K562 (cell line): ENCODE results near the gene MYO3B. TPM values are rescaled to one million over a fixed set of nuclear protein-coding genes. Genes with fewer than 3 reads are reported as not detected.

Experiments used
- ATAC-seq: fragments of 200-7000 bp; cut with Tn5 transposase; 3 replicates; pipeline ENCODE4 v1.9.1; 2020; ENCODE audit warnings: moderate library complexity
- BruUV-seq: library from RNA; stranded (reverse); fragments of 400-500 nt; replicated peaks from 2 replicates; lab custom pipeline; 2021; lab: Mats Ljungman, UMichigan
- CTCF ChIA-PET: fragments of 300-600 bp; formaldehyde crosslinking; extraction: SDS; loops from one replicate; lab custom pipeline; 2021; ENCODE audit warnings: low intra/inter-chr PET ratio; lab: Yijun Ruan, JAX
- POLR2A ChIA-PET: fragments of 300-600, 350-650 bp; sonication (Branson Sonifier 250); formaldehyde crosslinking; extraction: SDS; loops from one replicate; lab custom pipeline; 2021; ENCODE audit warnings: antibody characterized with exemption, inconsistent platforms; lab: Yijun Ruan, JAX
- DNase-seq, 4 experiments: peaks; one replicate each; pipeline versions ENCODE4 v3.0.0 to v3.0.0-alpha.2; 2011 to 2018; ENCODE audit warnings: low spot score in 3 of 4, mixed read lengths in 3 of 4; ENCODE audit errors: extremely low read depth in 1 of 4
- FAIRE-seq: peaks from 2 replicates; lab custom pipeline; 2011; peaks lifted over from hg19 to GRCh38; lab: Jason Lieb, UNC
- H2AFZ ChIP-seq: 2 replicates; pipeline ENCODE4 v1.6.0; 2011; ENCODE audit warnings: low read depth, low read length, control low read depth, inconsistent platforms
- H3K27ac ChIP-seq: fragments of 200-600 bp; 3 replicates; pipeline ENCODE4 v1.8.0; 2011; ENCODE audit warnings: low read depth, mild to moderate bottlenecking, control low read depth, inconsistent platforms, low read length, moderate library complexity, mixed read lengths; ENCODE audit errors: extremely low read depth
- H3K27me3 ChIP-seq, 2 experiments: fragments of 300-600 bp in 1 of 2; 2 replicates in 1 of 2; 3 replicates in 1 of 2; pipeline versions ENCODE4 v1.6.0 to v1.8.0; 2011; ENCODE audit warnings: inconsistent platforms in 2 of 2, low read length in 2 of 2, mild to moderate bottlenecking in 1 of 2, mixed read lengths in 1 of 2, moderate library complexity in 1 of 2; ENCODE audit not compliant: control insufficient read depth in 2 of 2, insufficient read depth in 2 of 2
- H3K36me3 ChIP-seq: fragments of 300-600 bp; 3 replicates; pipeline ENCODE4 v1.8.0; 2011; ENCODE audit warnings: mild to moderate bottlenecking, low read length, inconsistent platforms; ENCODE audit not compliant: control insufficient read depth, insufficient read depth
- H3K4me1 ChIP-seq, 2 experiments: fragments of 200-600 bp in 1 of 2; replicated peaks in 1 of 2; 2 replicates in 1 of 2; 3 replicates in 1 of 2; pipeline versions ENCODE4 v1.5.1 to v1.8.0; 2011; ENCODE audit warnings: inconsistent platforms in 2 of 2, low read length in 2 of 2, mild to moderate bottlenecking in 1 of 2, mixed read lengths in 1 of 2, moderate library complexity in 1 of 2; ENCODE audit not compliant: control insufficient read depth in 2 of 2, insufficient read depth in 2 of 2
- H3K4me2 ChIP-seq: 2 replicates; pipeline ENCODE4 v1.6.1; 2011; ENCODE audit warnings: low read length, control low read depth, inconsistent platforms, mixed read lengths; ENCODE audit not compliant: insufficient read depth
- H3K4me3 ChIP-seq: fragments of 200-600 bp; sonication (generic), shearing (Covaris generic); 2 replicates; pipeline ENCODE4 v1.5.1; 2016; ENCODE audit warnings: control low read depth, inconsistent platforms
- H3K79me2 ChIP-seq: fragments of 200-600 bp; 3 replicates; pipeline ENCODE4 v1.8.0; 2011; ENCODE audit warnings: low read length, inconsistent platforms; ENCODE audit not compliant: control insufficient read depth, insufficient read depth
- H3K9ac ChIP-seq, 2 experiments: 2 replicates each; pipeline versions ENCODE4 v1.6.0 to v1.6.1; 2011; ENCODE audit warnings: low read depth in 2 of 2, low read length in 2 of 2, control low read depth in 1 of 2, inconsistent platforms in 1 of 2, mild to moderate bottlenecking in 1 of 2, mixed read lengths in 1 of 2; ENCODE audit not compliant: insufficient read depth in 1 of 2
- H3K9me1 ChIP-seq: one replicate; pipeline ENCODE4 v1.6.0; 2011; ENCODE audit warnings: inconsistent platforms, mild to moderate bottlenecking, low read length, moderate library complexity; ENCODE audit not compliant: control insufficient read depth, insufficient read depth
- H3K9me3 ChIP-seq: replicated peaks from 2 replicates; pipeline ENCODE4 v1.5.1; 2011; ENCODE audit warnings: low read depth, low read length, inconsistent platforms; ENCODE audit not compliant: control insufficient read depth, insufficient read depth
- H4K20me1 ChIP-seq: replicated peaks from 2 replicates; pipeline ENCODE4 v1.6.1; 2011; ENCODE audit warnings: low read length, inconsistent platforms, mixed read lengths; ENCODE audit not compliant: control insufficient read depth, insufficient read depth
- RREB1 ChIP-seq: fragments of 250-450 bp; sonication (Bioruptor Pico); IDR thresholded peaks from 2 replicates; pipeline ENCODE4 v1.4.0; 2020
- WGBS: fragments of 100-300 bp; shearing (Covaris generic); methylation state at CpG from one replicate; pipeline ENCODE4 v1.1.6; 2016; ENCODE audit warnings: low coverage, mixed read lengths; ENCODE audit not compliant: insufficient coverage; ENCODE audit errors: missing lambda C conversion rate; 5-methylcytosine and 5-hydroxymethylcytosine counted together
- in situ Hi-C: fragments of 300-500 bp; cut with MboI; formaldehyde crosslinking; loops from 4 replicates; pipeline ENCODE4 v1.15.0; 2018; ENCODE audit warnings: inconsistent platforms, mixed read lengths
- intact Hi-C: fragments of 100-400 bp; cut with micrococcal nuclease; formaldehyde crosslinking; loops from 2 replicates; pipeline ENCODE4 v1.14.2; 2022
- polyA plus RNA-seq, 8 experiments: library from polyadenylated mRNA; depleted of rRNA in 4 of 8; stranded (reverse) in 5 of 8; unstranded in 3 of 8; fragments of >200 nt; fragmentation: Nextera tagmentation in 2 of 8; fragmentation: Illumina TruSeq in 1 of 8; extraction: Ambion mirVana in 2 of 8; extraction: Trizol in 1 of 8; gene quantifications; 2 replicates each; pipeline versions ENCODE4 v1.2.1 to v1.2.3, GENCODE V29; 2011 to 2014; ENCODE audit warnings: inconsistent platforms in 1 of 8, missing spikeins in 1 of 8
- total RNA-seq, 7 experiments: library from RNA; depleted of rRNA in 6 of 7; stranded (reverse); fragments of >200 nt in 6 of 7; fragmentation: Illumina TruSeq in 2 of 7; extraction: Trizol in 2 of 7; gene quantifications; 2 replicates each; pipeline versions ENCODE4 v1.2.1 to v1.2.3, GENCODE V29; 2011 to 2021; ENCODE audit warnings: low replicate concordance in 1 of 7

MYO3B gene
- total and polyA plus RNA-seq, 9 of the 15 experiments (the other 6 are each of a cell fraction or from before 2014, with no cell fraction given): 2.7 to 6.5 (median 3.6) TPM

- Histone ChIP-seq H3K79me2 (no peaks in the 10 kb centered on the region), H3K4me2 (no peak overlapping the region), H3K36me3 (no peaks in the 10 kb centered on the region), H3K27me3 (no peaks in the 10 kb centered on the region; a peak in 2 of 5 replicates), H3K4me3 (no peak overlapping the region), H2AFZ (no peak overlapping the region), H4K20me1 (no peaks in the 10 kb centered on the region), H3K9ac (no peak overlapping the region), H3K9me3 (peaks cover 2% of the 10 kb centered on the region; the same call in 1 of the 2 replicates), H3K9me1 (no peaks in the 10 kb centered on the region), H3K4me1 (no peaks in the 10 kb centered on the region), H3K27ac (no peak overlapping the region)
- in situ Hi-C loops: no loop called here
- intact Hi-C loops: no loop called here
- POLR2A ChIA-PET: no interaction called here
- no peak for TF ChIP-seq RREB1 (CRISPR knock-in tag)
- BruUV-seq: no TSS peak
- WGBS: 14% methylated on average over 2 of the region's 2 CpGs
- DNase-seq (no peak), FAIRE-seq (no peak), ATAC-seq (no peak)
- CTCF ChIA-PET: no interaction called here
Measured at GRCh38 chr2:170550501-170550900, 372.6 kb downstream of the MYO3B start.
